Measurements from ENCODE around the gene SNRPA.
"Not testable (repeated sequence)": the region's sequence is repeated elsewhere in the genome, so short reads cannot be mapped to it uniquely, and the experiment has no call there.

Gene SNRPA

GRCh38 chr19:40762754-40763470 is 11.9 kb downstream of the SNRPA start:
- H3K79me2 ChIP-seq (ENCODE audit: insufficient read depth, low read length): peaks cover 44% of the 10 kb centered on the region
- H3K27me3 ChIP-seq (ENCODE audit: insufficient read depth, low read length, poor library complexity, severe bottlenecking): no peaks in the 10 kb centered on the region
- peaks cover 19% of the 10 kb centered on the region for H4K20me1 ChIP-seq (ENCODE audit: insufficient read depth, low read length, poor library complexity, severe bottlenecking)
- no peaks in the 10 kb centered on the region for H3F3A ChIP-seq (ENCODE audit: low read depth)
- H3K9me2 ChIP-seq (replicated peaks; ENCODE audit: low read depth, low read length): no peaks in the 10 kb centered on the region
- H3K4me1 ChIP-seq (ENCODE audit: insufficient read depth, low read length, poor library complexity, severe bottlenecking): no peaks in the 10 kb centered on the region
- TF ChIP-seq, protein P1, sequence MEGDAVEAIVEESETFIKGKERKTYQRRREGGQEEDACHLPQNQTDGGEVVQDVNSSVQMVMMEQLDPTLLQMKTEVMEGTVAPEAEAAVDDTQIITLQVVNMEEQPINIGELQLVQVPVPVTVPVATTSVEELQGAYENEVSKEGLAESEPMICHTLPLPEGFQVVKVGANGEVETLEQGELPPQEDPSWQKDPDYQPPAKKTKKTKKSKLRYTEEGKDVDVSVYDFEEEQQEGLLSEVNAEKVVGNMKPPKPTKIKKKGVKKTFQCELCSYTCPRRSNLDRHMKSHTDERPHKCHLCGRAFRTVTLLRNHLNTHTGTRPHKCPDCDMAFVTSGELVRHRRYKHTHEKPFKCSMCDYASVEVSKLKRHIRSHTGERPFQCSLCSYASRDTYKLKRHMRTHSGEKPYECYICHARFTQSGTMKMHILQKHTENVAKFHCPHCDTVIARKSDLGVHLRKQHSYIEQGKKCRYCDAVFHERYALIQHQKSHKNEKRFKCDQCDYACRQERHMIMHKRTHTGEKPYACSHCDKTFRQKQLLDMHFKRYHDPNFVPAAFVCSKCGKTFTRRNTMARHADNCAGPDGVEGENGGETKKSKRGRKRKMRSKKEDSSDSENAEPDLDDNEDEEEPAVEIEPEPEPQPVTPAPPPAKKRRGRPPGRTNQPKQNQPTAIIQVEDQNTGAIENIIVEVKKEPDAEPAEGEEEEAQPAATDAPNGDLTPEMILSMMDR (conservative IDR thresholded peaks at IDR 0.05; ENCODE audit: low read length): no peak
- no peak for TF ChIP-seq EZH2phosphoT487 (IDR thresholded peaks at IDR 0.05; ENCODE audit: borderline replicate concordance)
- H3K4me2 ChIP-seq (ENCODE audit: low read depth, low read length, poor library complexity, severe bottlenecking): no peak overlapping the region
- no peak overlapping the region for H2AFZ ChIP-seq (ENCODE audit: low read length)
- H3K9me3 ChIP-seq (ENCODE audit: insufficient read depth, low read depth, low read length): no peaks in the 10 kb centered on the region
- H3K36me3 ChIP-seq (ENCODE audit: insufficient read depth, low read length): peaks cover 81% of the 10 kb centered on the region; the same call in 1 of the 2 replicates
- H3K4me3 ChIP-seq (ENCODE audit: low read length, poor library complexity, severe bottlenecking): no peak overlapping the region
- H3K9ac ChIP-seq (ENCODE audit: low read depth, low read length, poor library complexity, severe bottlenecking): no peak overlapping the region

DNA sequence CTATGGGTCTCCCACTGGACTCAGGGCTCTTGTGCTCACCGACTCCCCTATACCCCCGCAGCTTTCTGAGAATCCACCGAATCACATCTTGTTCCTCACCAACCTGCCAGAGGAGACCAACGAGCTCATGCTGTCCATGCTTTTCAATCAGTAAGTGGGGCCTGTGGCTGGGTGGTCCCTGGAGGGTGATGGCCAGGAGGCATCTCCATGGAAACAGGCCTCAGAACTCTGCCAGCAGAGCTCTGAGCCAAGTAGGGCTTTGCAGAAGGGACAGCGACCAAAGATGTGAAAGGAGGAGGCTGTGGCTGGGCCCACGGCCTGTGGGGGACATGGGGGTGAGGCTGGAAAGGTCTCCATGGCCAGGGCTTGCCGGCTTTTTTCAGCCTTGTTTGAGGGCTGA is 12.5 kb downstream of the SNRPA start:
- H3F3A ChIP-seq (ENCODE audit: low read depth): no peaks in the 10 kb centered on the region
- H2AFZ ChIP-seq (ENCODE audit: low read length): no peak overlapping the region
- no peak overlapping the region for H3K4me3 ChIP-seq (ENCODE audit: low read length, poor library complexity, severe bottlenecking)
- H4K20me1 ChIP-seq (ENCODE audit: insufficient read depth, low read length, poor library complexity, severe bottlenecking): peaks cover 16% of the 10 kb centered on the region
- TF ChIP-seq EZH2phosphoT487 (IDR thresholded peaks at IDR 0.05; ENCODE audit: borderline replicate concordance): no peak
- TF ChIP-seq, protein P1 (conservative IDR thresholded peaks at IDR 0.05; ENCODE audit: low read length): no peak
- H3K36me3 ChIP-seq (ENCODE audit: insufficient read depth, low read length): peaks cover 76% of the 10 kb centered on the region; the same call in 1 of the 2 replicates
- peaks cover 38% of the 10 kb centered on the region for H3K79me2 ChIP-seq (ENCODE audit: insufficient read depth, low read length)
- H3K27me3 ChIP-seq (ENCODE audit: insufficient read depth, low read length, poor library complexity, severe bottlenecking): no peaks in the 10 kb centered on the region
- H3K9ac ChIP-seq (ENCODE audit: low read depth, low read length, poor library complexity, severe bottlenecking): no peak overlapping the region
- no peaks in the 10 kb centered on the region for H3K9me2 ChIP-seq (replicated peaks; ENCODE audit: low read depth, low read length)
- H3K4me1 ChIP-seq (ENCODE audit: insufficient read depth, low read length, poor library complexity, severe bottlenecking): no peaks in the 10 kb centered on the region
- no peaks in the 10 kb centered on the region for H3K9me3 ChIP-seq (ENCODE audit: insufficient read depth, low read depth, low read length)
- no peak overlapping the region for H3K4me2 ChIP-seq (ENCODE audit: low read depth, low read length, poor library complexity, severe bottlenecking)

GRCh38 chr19:40763963-40764362 is 13.0 kb downstream of the SNRPA start:
- H3K27me3 ChIP-seq (ENCODE audit: insufficient read depth, low read length, poor library complexity, severe bottlenecking): no peaks in the 10 kb centered on the region
- no peak overlapping the region for H3K9ac ChIP-seq (ENCODE audit: low read depth, low read length, poor library complexity, severe bottlenecking)
- no peak overlapping the region for H3K4me3 ChIP-seq (ENCODE audit: low read length, poor library complexity, severe bottlenecking)
- peaks cover 75% of the 10 kb centered on the region; the same call in 1 of the 2 replicates for H3K36me3 ChIP-seq (ENCODE audit: insufficient read depth, low read length)
- H3K4me2 ChIP-seq (ENCODE audit: low read depth, low read length, poor library complexity, severe bottlenecking): no peak overlapping the region
- peaks cover 37% of the 10 kb centered on the region for H3K79me2 ChIP-seq (ENCODE audit: insufficient read depth, low read length)
- no peaks in the 10 kb centered on the region for H3K9me2 ChIP-seq (replicated peaks; ENCODE audit: low read depth, low read length)
- H3F3A ChIP-seq (ENCODE audit: low read depth): no peaks in the 10 kb centered on the region
- TF ChIP-seq, protein P1 (conservative IDR thresholded peaks at IDR 0.05; ENCODE audit: low read length): no peak
- no peak for TF ChIP-seq EZH2phosphoT487 (IDR thresholded peaks at IDR 0.05; ENCODE audit: borderline replicate concordance)
- H3K4me1 ChIP-seq (ENCODE audit: insufficient read depth, low read length, poor library complexity, severe bottlenecking): no peaks in the 10 kb centered on the region
- H4K20me1 ChIP-seq (ENCODE audit: insufficient read depth, low read length, poor library complexity, severe bottlenecking): peaks cover 16% of the 10 kb centered on the region
- no peak overlapping the region for H2AFZ ChIP-seq (ENCODE audit: low read length)
- no peaks in the 10 kb centered on the region for H3K9me3 ChIP-seq (ENCODE audit: insufficient read depth, low read depth, low read length)

DNA sequence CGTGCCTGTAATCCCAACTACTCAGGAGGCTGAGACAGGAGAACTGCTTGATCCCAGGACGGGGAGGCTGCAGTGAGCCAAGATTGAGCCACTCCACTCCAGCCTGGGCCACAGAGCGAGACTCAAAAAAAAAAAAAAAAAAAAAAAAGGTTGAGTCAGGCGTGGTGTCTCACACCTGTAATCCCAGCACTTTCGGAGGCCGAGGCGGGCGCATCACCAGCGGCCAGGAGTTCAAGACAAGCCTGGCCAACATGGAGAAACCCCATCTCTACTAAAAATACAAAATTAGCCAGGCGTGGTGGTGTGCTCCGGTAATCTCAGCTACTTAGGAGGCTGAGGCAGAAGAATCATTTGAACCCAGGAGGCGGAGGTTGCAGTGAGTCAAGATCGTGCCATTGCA is 15.4 kb downstream of the SNRPA start:
- not testable (repeated sequence) for H3F3A ChIP-seq (ENCODE audit: low read depth); H4K20me1 ChIP-seq (ENCODE audit: insufficient read depth, low read length, poor library complexity, severe bottlenecking); H3K27me3 ChIP-seq (ENCODE audit: insufficient read depth, low read length, poor library complexity, severe bottlenecking); H3K4me2 ChIP-seq (ENCODE audit: low read depth, low read length, poor library complexity, severe bottlenecking); H3K9ac ChIP-seq (ENCODE audit: low read depth, low read length, poor library complexity, severe bottlenecking); H3K9me2 ChIP-seq (replicated peaks; ENCODE audit: low read depth, low read length); H3K4me3 ChIP-seq (ENCODE audit: low read length, poor library complexity, severe bottlenecking); H3K4me1 ChIP-seq (ENCODE audit: insufficient read depth, low read length, poor library complexity, severe bottlenecking); H2AFZ ChIP-seq (ENCODE audit: low read length); H3K9me3 ChIP-seq (ENCODE audit: insufficient read depth, low read depth, low read length)
- peaks cover 52% of the 10 kb centered on the region; the same call in 1 of the 2 replicates for H3K36me3 ChIP-seq (ENCODE audit: insufficient read depth, low read length)
- peaks cover 18% of the 10 kb centered on the region for H3K79me2 ChIP-seq (ENCODE audit: insufficient read depth, low read length)

All from Loucy (cell line).